ENCODE results near the gene TRAPPC5. TPM values are rescaled to one million over a fixed set of nuclear protein-coding genes. Genes with fewer than 3 reads are reported as not detected.

TRAPPC5 gene
- total RNA-seq, 1 experiment from 2014 or later: 77.4 TPM

GRCh38 chr19:7694499-7694898 is 13.9 kb downstream of the TRAPPC5 start:
- H3K4me1 ChIP-seq (ENCODE audit: insufficient read depth, low read length): no peaks in the 10 kb centered on the region; the same call in 1 of the 2 replicates
- H3K27me3 ChIP-seq (ENCODE audit: insufficient read depth, low read length): no peaks in the 10 kb centered on the region

More at GRCh38 chr19:7694499-7694898, 13.9 kb downstream of the TRAPPC5 start:
- H3K4me1 Mint-ChIP-seq: peaks cover 5 to 25% of the 10 kb centered on the region in 2 experiments
- Histone ChIP-seq H2BK20ac (ENCODE audit: low read depth, low read length, poor library complexity, severe bottlenecking) (no peak overlapping the region), H3K27ac (ENCODE audit: insufficient read length, low read depth, low read length) (no peak overlapping the region), H3K23ac (ENCODE audit: insufficient read length, low read depth, low read length) (no peak overlapping the region), H2AFZ (ENCODE audit: low read length) (no peak overlapping the region), H2AK5ac (ENCODE audit: insufficient read length, low read length) (no peak overlapping the region), H3K56ac (ENCODE audit: insufficient read length, low read depth, low read length) (no peak overlapping the region), H2BK12ac (ENCODE audit: insufficient read length, low read depth, low read length) (no peak overlapping the region), H3K4me2 (ENCODE audit: insufficient read depth, insufficient read length, low read length) (no peak overlapping the region), H3K79me1 (ENCODE audit: insufficient read depth, low read depth, low read length, poor library complexity, severe bottlenecking) (no peaks in the 10 kb centered on the region), H2BK15ac (ENCODE audit: low read depth, low read length) (no peak overlapping the region), H3K23me2 (ENCODE audit: insufficient read length, low read depth, low read length, poor library complexity, severe bottlenecking) (no peaks in the 10 kb centered on the region), H3K9ac (ENCODE audit: extremely low read depth, insufficient read length, low read length) (no peak overlapping the region), H4K5ac (ENCODE audit: insufficient read length, low read depth, low read length) (no peak overlapping the region), H2BK120ac (ENCODE audit: low read depth, low read length, poor library complexity, severe bottlenecking) (no peak overlapping the region), H3K14ac (ENCODE audit: insufficient read depth, low read length) (no peak overlapping the region), H3K9me3 (ENCODE audit: control insufficient read depth, low read depth, low read length) (no peaks in the 10 kb centered on the region), H3K79me2 (ENCODE audit: insufficient read depth, low read length) (no peaks in the 10 kb centered on the region), H4K20me1 (ENCODE audit: control insufficient read depth, insufficient read depth, insufficient read length) (peaks cover 2% of the 10 kb centered on the region), H3T11ph (ENCODE audit: low read length) (no peak overlapping the region), H3K4ac (ENCODE audit: low read depth, low read length) (no peak overlapping the region), H3K18ac (ENCODE audit: insufficient read length, low read depth, low read length) (no peak overlapping the region), H4K8ac (replicated peaks; ENCODE audit: insufficient read length, low read depth, low read length) (no peak overlapping the region), H2BK5ac (ENCODE audit: insufficient read length, low read length) (no peak overlapping the region), H4K91ac (ENCODE audit: insufficient read length, low read depth, low read length) (no peak overlapping the region)
- TF ChIP-seq CTCF (conservative IDR thresholded peaks at IDR 0.05): no peak
- WGBS (ENCODE audit: extremely low coverage, insufficient read length, low lambda C conversion rate): no CpG with 5 or more reads among the region's 4 CpGs
- no peak overlapping the region for H3K27ac Mint-ChIP-seq
- no peak overlapping the region for H3K4me3 Mint-ChIP-seq
- H3K9me3 Mint-ChIP-seq: no peaks in the 10 kb centered on the region
- no peak for DNase-seq
- H3K27me3 Mint-ChIP-seq (ENCODE audit: low read depth): peaks cover 47% of the 10 kb centered on the region
- no peaks in the 10 kb centered on the region for H3K36me3 Mint-ChIP-seq (ENCODE audit: insufficient read depth in 1 of 3, low read depth in 3 of 3)

All from H9 (cell line).